Measurements from ENCODE around the gene RBMS3.

DNA sequence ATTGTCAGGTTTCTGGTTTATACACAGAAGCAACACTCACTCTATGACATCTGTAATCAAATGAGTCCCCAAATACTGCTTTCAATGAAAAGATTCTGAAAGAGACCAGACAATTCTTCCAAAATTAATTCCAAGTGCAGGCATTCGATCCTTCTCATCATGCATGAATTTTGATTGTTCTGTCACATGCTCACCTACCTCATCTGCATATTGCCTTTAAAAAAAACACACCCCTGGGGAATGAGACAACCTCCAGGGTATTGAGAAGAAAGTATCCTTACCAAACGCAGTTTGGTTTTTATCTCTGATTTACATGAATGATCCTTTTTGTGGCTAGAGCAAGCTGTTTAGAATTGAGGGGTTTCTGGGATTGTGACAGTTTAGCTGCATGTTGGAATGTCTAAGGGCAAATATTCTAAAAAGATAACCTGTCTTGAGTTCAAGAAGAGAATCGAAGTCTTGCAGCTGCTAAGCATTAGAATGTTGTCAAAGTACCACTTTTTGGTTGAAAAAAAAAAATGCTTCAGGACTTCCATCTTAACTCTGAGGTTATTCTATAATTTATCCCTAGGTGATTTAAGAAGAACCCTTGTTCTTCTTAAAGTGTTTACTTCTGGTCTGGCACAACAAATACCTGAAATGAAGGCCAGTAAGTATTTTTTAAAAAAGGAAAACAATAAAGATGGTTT, 653.1 kb downstream of the RBMS3 start:
- no peak for TF ChIP-seq CTCF (IDR thresholded peaks at IDR 0.05)
- no peak for TF ChIP-seq EZH2 (IDR thresholded peaks at IDR 0.05)
